Stimulated activated CD4-positive, alpha-beta T cell treated with anti-CD3 and anti-CD28 coated beads, Interleukin-15, amount 100 ng/mL, for 1 hour (primary cell): ENCODE measurements around the gene ERLEC1.
"Not testable (repeated sequence)": the region's sequence is repeated elsewhere in the genome, so short reads cannot be mapped to it uniquely, and the experiment has no call there.

ENCODE experiments used
- DNase-seq, 2 donors: peaks; one replicate each; pipeline ENCODE4 v3.0.0-alpha.2; 2020; ENCODE audit warnings: low read depth in 1 of 2, low spot score in 1 of 2

ERLEC1 gene

DNA sequence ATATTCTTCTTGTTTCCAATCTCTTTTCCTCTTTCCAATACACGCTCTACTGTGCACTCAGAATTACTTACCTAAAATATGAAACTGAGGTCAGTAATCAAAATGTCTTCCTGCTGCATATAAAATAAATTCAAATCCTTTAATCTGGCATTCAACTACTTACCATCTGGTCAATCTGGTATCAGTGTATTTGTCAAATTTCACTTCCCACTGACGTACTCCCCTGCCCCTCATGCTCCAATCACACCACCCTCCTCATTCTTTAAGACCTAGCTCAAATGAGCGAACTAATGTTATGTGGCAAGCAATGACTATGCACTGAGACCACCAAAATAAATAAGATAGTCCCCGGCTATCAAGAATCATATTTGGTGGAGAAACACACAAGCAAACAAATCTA lies 6.8 kb upstream of the ERLEC1 start:
- no peak for DNase-seq

DNA sequence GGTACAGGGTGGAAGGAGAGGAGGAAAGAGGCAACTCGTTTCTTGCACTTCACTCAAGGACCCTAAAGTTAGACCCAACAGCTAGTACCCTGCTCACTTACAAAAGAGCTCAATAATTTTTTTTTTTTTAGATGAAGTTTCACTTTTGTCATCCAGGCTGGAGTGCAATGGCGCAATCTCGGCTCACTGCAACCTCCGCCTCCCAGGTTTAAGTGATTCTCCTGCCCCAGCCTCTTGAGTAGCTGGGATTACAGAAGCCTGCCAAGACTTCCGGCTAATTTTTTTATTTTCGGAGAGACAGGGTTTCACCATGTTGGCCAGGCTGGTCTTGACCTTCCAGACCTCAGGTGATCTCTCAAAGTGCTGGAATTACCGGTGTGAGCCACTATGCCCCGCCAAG lies 4.2 kb upstream of the ERLEC1 start:
- DNase-seq = no peak

DNA sequence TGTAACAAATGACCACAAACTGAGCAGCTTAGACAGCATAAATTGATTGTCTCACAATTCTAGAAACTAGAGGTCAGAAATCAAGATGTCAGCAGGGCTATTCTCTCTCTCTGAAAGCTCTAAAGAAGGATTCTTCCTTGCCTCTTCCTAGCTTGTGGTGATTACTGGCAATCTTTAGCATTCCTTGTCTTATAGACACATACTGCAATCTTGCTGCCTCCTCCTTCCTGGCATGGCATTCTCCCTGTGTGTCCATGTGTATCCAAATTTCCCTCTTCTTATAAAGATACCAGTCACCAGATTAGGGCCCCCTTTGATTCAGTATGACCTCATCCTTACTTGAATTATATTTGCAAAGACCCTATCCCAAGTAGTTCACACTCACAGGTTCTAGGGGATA lies 2.4 kb upstream of the ERLEC1 start:
- DNase-seq = no peak

DNA sequence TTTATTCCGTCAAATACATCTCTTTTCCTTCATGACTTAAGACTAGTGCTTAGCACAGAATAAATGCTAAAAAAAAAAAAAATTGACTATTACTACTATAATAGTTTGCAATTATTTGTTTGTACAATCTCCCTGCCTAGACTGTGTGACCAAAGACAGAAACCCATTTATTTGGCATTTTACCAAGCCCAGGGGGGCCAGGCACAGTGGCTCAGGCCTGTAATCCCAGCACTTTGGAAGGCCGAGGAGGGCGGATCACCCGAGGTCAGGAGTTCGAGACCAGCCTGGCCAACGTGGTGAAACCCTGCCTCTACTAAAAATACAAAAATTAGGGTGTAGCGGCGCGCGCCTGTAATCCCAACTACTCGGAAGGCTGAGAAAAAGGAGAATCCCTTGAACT lies 1.5 kb upstream of the ERLEC1 start:
- DNase-seq = no peak

DNA sequence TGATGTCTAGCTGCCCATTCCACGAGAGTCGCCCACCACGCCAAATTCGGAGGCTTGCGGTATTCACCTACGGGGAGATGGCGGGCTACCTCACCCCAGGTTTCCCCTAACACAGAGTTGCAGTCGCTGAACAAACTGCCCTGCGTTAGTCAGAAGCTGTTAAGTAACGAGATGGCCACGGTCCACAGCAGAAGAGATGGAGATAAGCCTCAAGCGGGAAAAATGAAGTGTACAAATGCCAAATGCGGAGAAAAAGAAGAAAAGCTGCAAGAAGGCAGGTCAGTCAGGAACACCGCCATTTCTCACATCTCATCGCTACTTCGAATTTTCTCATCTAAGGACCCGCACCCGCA lies 516 bp upstream of the ERLEC1 start:
- peak in 1 of 2 donors; percentile 6 for DNase-seq

DNA sequence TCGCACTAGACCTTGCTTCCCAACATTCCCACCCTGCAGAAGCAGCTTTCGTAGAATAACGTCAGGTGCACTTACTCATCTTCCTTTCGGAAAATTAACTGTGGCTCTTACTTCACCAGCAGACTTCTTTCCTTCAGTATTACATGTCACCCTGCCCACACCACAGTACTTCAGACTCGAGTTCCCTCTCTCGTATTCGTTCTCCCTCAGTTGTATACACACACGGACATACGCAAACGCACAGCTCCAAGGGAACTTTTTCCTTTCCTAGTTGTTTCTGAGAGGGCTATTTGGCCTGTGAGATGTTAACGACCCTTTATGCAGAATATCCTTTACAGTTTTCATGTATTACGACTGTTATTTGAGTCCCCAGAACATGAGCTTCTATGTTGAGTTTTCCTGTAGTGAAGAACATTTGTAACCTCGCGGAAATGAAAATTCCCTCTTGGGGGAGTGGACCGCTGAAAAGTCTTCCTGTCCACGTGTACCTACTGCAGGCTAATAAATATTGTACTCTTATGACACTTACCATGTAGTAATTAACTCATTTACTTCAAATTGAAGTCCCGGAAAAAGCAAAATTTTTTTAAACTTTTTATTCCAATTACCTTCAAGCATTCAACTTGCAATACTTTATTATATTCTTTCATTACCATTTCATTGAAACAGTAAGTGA lies 908 bp downstream of the ERLEC1 start:
- no peak for DNase-seq

DNA sequence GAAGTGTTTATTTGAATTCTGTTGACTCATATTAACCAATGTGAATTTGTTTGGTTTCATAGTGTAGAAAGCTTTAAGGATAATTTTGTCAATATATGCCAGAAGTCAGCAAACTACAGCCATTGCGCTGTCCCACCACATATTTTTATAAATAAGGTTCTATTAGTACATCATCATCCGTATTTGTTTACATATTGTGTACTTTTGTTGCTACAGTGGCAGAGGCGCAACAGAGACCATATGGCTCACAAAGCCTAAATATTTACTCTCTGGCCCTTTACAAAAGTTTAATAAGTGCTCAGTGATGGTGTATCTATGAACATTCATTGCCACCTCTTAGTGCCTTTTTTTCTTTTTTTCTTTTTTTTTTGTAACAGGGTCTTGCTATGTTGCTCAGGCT lies 6.4 kb downstream of the ERLEC1 start:
- DNase-seq = no peak

DNA sequence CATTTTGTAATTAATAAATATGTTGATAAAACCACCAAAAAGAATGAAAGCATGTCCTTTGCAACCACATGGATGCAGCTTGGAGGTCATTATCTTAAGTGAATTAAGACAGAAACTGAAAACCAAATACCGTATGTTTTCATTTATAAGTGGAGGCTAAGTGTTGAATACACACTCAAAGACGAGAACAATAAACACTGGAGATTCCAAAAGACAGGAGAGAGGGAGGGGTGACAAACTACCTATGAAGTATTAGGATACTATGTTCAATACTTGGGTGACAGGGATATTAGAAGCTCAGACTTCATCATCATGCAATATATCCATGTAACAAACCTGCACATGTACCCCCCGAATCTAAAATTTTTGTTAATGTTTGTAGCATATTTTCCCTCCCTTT lies 7.0 kb downstream of the ERLEC1 start:
- DNase-seq = no peak

DNA sequence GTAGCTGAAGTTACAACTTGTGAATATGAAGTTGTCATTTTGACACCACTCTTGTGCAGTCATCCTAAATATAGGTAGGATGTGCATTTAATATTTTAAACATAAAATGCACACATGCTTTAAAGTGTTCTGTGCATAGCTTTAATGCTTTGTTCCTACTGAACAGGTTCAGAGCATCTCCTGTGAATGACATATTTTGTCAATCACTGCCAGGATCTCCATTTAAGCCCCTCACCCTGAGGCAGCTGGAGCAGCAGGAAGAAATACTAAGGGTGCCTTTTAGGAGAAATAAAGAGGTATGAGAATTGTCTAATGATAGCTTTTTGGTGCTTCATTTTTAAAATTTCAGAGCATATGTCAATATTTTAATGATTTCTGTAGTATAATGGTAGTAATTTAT lies 14.7 kb downstream of the ERLEC1 start:
- DNase-seq = no peak

DNA sequence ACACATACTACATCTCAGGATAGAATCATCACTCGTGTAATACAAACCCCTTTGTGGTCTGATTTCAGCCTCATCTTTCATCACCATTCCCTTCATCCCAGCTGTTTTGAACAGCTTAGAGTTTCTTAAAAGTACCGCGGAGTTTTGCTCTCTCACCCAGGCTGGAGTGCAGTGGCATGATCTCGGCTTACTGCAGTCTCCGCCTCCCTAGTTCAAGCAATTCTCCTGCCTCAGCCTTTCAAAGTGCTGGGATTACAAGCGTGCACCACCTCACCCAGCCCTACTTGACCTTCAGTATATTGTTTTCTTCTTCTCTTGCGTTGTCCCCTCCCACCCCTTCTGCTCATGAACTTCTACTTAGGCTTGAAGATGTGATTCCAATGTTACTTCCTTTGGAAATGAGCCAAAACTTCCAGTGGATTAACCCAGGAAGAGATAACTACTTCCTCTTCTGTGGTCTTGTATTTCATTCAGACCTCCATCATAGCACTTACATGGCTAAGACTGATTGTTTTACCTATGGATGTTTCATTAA lies 15.8 kb downstream of the ERLEC1 start:
- no peak for DNase-seq

DNA sequence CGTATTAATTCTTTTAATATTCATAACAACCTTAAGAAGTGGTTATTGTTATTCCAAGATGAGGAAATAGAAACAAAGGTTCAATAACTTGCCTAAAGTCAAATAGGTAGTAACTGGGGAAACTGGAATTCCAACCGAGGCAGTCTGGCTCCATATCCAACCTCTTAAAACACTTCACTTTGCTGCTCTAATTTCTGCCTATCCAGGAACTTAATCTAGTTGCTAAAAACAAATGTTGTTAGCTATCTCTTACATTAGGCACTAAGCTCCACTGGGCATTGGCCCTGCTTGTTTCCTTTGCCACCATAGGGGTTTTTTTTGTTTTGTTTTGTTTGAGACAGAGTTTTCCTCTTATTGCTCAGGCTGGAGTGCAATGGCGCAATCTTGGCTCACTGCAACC lies 24.8 kb downstream of the ERLEC1 start:
- DNase-seq = no peak

DNA sequence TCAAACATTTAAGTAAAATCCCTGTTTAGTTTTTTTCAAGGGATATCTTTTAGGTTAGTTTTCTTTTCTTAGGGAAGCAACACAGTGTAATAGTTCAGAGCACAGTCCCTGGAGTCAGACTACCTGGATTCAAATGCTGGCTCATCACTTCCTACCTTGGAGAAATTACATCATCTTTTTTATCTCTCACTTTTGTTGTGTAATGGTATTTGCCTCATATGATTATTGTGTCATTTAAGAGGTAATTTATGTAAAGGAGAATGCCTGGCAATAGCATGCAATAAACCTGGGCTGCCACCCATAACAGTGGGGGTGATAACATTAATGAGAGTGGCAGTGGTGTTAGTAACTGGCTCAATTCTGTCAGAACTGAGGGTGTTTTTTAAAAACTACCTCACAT lies 26.3 kb downstream of the ERLEC1 start:
- no peak for DNase-seq

DNA sequence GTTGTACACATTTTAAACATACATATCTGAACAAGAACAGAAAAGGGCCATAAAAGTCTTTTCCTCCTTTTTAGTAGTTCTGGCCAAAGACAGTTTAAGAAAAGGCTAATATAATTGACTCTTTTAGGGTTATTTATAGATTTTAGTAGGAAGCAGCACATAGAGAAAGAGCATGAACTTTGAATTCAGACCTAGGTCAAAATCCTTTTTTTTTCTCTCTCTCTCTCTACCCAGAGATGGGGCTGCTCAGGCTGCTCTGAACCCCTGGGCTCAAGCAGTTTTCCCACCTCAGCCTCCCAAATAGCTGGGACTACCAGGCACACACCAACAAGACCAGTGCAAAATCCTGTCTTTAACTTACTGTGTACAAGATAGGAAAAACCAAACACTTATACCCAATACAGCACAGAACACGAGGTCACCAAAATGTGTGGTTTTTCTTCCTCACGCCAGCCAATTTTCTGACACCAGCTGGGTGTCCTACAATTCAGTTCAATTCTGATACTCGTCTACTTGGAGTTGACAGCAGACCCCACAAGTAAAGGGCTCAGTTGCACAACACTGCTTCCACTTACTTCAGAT lies 32.1 kb downstream of the ERLEC1 start:
- no peak for DNase-seq

DNA sequence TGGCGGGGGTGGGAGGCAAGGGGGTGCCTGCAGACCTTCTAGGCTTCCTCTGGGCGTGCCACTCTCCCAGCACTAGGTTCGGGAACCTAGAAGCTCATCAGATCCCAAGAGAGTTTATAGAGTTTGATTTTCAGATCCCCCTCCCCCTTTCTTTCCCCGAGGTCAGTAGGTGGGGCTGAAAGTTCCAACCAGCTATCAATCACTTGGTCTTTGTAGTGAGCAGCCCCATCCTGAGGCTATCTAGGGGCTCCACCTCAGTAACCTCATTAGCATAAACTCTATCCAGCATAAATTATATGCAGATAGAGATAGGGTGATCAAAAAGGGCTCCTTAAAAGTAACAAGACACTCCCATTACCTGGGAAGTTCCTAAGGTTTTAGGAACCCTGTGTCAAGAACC lies 32.8 kb downstream of the ERLEC1 start:
- no peak for DNase-seq

DNA sequence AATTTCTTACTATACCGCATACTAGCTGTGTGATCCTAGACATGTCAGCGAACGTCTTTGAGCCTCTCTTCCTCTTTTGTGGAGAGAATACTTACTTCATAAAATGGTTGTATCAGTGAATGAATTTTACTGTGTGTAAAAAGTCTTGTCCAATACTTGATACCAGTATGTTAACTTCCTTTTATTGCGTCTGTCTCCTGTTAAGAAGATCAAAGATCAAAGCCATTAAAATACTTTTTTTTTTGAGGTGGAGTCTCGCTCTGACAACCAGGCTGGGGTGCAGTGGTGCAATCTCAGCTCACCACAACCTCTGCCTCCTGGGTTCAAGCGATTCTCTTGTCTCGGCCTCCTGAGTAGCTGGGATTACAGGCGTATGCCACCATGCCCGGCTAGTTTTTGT lies 33.2 kb downstream of the ERLEC1 start:
- DNase-seq = no peak

DNA sequence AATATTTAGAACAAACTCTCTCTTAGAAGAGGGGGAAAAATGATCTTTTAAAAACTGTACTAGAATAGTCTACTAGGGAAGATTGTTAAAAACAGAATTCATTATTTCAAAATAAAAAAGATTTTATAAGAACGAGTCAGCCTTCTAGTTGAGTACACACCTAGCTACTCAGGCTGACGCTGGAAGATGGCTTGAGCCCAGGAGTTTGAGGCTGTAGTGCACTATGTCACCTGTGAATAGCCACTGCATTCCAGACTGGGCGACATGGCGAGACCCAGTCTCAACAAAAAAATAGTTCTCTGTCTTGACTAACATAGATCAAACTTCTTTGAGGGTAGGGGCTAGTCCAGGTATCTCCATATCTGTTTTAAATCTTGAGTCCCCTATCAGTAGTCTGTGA lies 33.9 kb downstream of the ERLEC1 start:
- DNase-seq = no peak

DNA sequence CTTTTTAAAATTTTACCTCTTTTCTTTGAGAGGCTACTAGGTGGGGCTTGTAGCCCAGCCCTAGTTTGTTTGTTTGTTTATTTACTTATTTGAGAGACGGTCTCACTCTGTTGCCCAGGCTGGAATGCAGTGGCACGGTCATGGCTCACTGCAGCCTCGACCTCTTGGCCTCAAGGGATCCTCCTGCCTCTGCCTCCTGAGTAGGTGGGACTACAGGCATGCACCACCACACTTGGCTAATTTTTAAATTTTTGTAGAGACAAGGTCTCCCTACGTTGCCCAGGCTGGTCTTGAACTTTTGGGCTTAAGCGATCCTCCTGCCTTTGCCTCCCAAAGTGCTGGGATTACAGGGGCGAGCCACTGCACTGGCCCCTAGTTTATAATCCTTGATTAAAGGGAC lies 35.0 kb downstream of the ERLEC1 start:
- DNase-seq = no peak

DNA sequence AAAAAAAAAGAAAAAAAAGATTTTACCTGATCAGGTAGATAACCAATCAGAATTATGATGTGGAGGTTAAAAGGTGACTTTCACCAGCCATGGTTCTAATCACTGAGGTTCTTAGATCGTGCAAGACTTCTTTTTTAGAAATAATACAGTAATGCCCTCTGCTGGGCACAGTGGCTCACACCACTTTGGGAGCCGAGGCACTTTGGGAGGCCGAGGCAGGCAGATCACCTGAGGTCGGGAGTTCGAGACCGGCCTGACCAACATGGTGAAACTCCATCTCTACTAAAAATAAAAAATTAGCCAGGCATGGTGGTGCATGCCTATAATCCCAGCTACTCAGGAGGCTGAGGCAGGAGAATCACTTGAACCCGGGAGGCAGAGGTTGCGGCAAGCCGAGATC lies 36.8 kb downstream of the ERLEC1 start:
- not testable (repeated sequence) for DNase-seq

DNA sequence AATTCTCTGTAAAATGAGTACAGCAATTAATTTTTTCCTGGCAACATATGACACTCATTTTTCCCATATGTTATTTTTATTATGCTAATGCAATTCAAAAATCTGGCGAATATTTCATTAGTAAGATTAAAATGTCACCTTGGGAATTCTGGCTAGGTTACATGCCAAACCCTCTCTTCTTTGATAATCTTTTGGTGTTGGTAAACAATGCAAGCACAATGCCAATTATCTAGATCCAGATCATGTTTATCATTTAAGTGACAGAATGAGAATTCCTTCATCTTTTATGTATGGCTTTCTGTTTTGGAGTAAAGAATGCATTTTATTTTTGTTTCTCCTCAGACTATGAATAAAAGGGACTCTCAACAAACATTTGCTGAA lies 39.2 kb downstream of the ERLEC1 start:
- DNase-seq = no peak

DNA sequence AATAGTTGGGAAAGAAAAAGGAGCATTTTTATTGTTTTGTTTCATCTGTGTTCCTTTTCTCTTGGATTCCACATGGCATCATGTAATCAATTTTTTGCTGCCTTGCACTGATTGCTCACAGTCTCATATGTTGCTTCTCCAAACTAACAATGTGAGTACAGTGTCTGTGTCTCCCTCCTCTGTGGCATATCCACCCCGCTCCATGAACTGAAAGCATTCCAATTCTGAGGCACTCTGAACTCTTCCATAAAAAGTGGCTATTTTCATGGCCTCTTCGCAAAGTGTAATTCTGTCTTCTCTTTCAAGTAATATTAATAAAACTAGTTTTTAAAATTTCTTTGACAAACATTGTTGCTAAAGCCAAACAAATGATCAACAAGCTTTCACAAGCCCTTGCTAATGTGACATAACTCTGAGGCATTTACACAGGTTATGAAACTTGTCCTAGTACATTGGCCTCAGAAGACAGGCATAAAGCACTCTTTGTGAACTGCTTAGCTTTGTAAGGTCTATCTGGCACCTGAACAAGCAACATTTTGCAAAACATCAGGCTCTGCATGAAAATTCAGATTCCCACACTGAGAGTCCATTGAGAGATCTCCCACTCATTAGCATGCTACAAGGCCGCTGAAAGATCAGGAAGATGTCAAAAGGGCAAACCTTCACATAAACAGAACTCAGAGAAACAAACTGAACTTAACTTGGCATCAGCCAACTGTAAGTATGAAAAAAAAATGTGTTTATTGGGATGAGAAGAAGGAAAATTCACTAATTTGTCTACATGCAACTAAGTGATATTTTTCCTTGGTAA lies 39.9 kb downstream of the ERLEC1 start:
- no peak for DNase-seq

DNA sequence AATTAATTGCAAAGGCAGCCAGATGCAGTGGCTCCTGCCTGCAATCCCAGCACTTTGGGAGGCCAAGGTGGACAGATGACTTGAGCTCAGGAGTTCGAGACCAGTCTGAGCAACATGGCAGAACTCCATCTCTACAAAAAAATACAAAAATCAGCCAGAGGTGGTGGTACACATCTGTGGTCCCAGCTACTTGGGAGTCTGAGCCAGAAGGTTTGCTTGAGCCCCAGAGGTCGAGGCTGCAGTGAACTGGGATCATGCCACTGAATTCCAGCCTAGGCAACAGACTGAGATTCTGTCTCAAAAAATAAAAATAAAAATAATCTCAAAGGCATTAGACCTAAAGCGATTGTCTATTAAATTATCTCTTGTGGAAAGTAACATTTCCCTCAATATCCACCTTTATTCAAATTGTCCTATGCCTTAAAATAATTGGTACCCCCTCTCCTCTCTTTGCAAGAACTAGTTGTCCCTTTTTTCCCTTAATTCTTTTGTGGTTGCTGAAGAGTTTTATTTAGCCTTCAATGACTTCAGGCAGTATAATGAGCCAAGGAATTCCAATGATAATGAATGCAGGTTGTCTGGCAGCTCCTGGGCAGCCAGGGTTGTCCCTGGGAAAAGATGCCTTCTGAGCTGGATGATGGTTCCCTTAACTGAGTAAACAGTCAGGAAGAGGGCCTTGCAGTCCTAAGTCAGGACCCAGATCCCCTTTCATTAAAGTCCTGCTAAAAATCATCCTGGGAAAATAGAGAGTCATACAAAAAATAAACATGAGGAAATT lies 40.7 kb downstream of the ERLEC1 start:
- DNase-seq = no peak

DNA sequence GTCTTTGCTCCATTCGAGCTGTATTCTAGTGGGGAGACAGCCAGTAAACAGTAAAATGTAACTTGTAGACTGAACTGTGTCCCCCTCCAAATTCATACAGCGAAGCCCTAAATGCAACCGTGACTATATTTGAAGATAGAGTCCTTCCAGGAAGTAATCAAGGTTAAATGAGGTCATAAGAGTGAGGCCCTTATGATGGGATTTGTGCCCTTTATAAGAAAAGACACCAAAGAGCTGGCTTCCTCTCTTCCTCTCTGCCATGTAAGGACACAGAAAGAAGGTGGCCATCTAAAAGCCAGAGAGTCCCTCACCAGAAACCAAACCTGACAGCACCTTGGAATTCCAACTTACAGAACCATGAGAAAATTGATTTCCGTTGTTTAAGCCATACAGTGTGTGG lies 41.5 kb downstream of the ERLEC1 start:
- DNase-seq = no peak
